Dendritic cell treated with granulocyte-macrophage colony-stimulating factor and Interleukin-4, amounts not matched to agents 40 ng/mL and 50 ng/mL, for 4 days (primary cell): ENCODE results near the gene CCDC170.
"Not testable (repeated sequence)": the region's sequence is repeated elsewhere in the genome, so short reads cannot be mapped to it uniquely, and the experiment has no call there.

Experiments used
- H3K27ac Mint-ChIP-seq: one replicate; pipeline ENCODE4 v1.8.0; 2022; ENCODE audit warnings: mild to moderate bottlenecking, mixed read lengths
- H3K27me3 Mint-ChIP-seq: one replicate; pipeline ENCODE4 v1.8.0; 2022; ENCODE audit warnings: mild to moderate bottlenecking, mixed read lengths
- H3K36me3 Mint-ChIP-seq: one replicate; pipeline ENCODE4 v1.8.0; 2022; ENCODE audit warnings: low read depth, mixed read lengths
- H3K4me1 Mint-ChIP-seq: one replicate; pipeline ENCODE4 v1.8.0; 2022; ENCODE audit warnings: low read depth, mixed read lengths
- H3K4me3 Mint-ChIP-seq: one replicate; pipeline ENCODE4 v1.8.0; 2022; ENCODE audit warnings: mild to moderate bottlenecking, moderate library complexity, mixed read lengths
- H3K9me3 Mint-ChIP-seq: one replicate; pipeline ENCODE4 v1.8.0; 2022; ENCODE audit warnings: mixed read lengths
- intact Hi-C: fragments of 100-400 bp; cut with micrococcal nuclease; formaldehyde crosslinking; loops from one replicate; pipeline ENCODE4 v1.15.0; 2022

The CCDC170 gene

DNA sequence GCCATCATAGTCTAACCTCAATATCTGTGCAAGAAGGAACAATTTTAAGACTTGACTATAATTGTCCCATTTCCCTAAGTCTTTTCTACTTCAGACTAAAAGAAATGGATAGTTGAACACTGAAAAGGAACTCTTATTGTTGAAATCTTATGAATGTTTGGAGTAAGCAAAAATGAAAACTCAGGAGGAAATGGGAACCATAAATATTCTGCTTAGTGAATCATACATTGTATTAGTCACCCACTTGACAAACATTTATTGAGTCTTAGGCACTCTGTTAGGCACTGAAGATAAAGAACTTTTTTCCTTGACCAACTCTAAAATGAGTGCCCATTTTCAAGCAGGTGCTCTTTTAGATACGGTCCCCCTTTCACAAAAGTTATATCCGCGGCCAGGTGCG is 8.7 kb downstream of the CCDC170 start:
- Mint-ChIP-seq H3K27me3 (no peaks in the 10 kb centered on the region), H3K4me1 (peaks cover 63% of the 10 kb centered on the region), H3K4me3 (no peak overlapping the region), H3K27ac (peak overlapping the region; percentile 94), H3K36me3 (peaks cover 29% of the 10 kb centered on the region), H3K9me3 (no peaks in the 10 kb centered on the region)
- intact Hi-C loops = no loop called here

DNA sequence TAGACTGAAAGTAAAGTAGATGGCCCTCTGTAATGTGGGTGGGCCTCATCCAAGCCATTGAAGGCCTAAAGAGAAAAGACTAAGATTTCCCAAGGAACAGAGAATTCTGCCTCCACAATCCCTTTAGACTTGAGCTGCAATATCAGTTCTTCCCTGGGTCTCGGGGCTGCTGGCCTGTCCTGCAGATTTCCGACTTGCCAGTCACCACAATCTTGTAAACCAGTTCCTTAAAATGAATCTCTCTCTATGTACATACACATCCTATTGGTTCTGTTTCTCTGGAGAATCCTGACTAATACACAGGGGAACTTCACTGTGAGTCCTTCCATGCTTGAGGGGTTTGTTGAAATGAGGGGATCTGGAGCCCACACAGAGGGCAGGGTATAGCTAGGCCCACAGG is 12.9 kb downstream of the CCDC170 start:
- intact Hi-C loops = no loop called here

DNA sequence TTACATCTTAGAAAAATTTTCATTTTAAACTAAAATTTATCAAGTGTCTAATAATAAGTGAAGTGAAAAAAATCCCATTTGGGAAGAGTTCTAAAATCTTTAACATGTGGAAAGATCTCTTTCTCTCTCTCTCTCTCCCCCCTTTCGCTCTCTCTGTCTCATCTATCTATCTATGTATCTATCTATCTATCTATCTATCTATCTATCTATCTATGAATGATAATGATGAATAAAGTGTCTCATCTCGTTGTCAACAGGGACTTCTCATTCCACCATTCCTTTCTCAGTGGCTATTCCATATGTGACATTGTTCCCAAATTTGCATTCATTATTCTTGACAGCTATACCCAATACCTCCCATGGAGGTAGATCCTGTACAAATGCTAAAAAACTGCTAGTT is 15.2 kb downstream of the CCDC170 start:
- no peaks in the 10 kb centered on the region for H3K9me3 Mint-ChIP-seq
- intact Hi-C loops = no loop called here
- H3K4me3 Mint-ChIP-seq = no peak overlapping the region
- H3K4me1 Mint-ChIP-seq = peaks cover 49% of the 10 kb centered on the region
- peaks cover 11% of the 10 kb centered on the region for H3K36me3 Mint-ChIP-seq
- no peak overlapping the region for H3K27ac Mint-ChIP-seq
- no peaks in the 10 kb centered on the region for H3K27me3 Mint-ChIP-seq

More for the DNA sequence above, 12.9 kb downstream of the CCDC170 start:
- Mint-ChIP-seq H3K36me3 (peaks cover 20% of the 10 kb centered on the region), H3K27me3 (no peaks in the 10 kb centered on the region), H3K9me3 (no peaks in the 10 kb centered on the region), H3K4me3 (no peak overlapping the region), H3K27ac (peak overlapping the region; percentile 92), H3K4me1 (peaks cover 59% of the 10 kb centered on the region)

GRCh38 chr6:151512481-151512880 is 18.7 kb downstream of the CCDC170 start:
- Mint-ChIP-seq H3K9me3 (peaks cover 11% of the 10 kb centered on the region), H3K27ac (peak overlapping the region; percentile 86), H3K4me3 (no peak overlapping the region), H3K4me1 (peaks cover 45% of the 10 kb centered on the region), H3K27me3 (no peaks in the 10 kb centered on the region), H3K36me3 (peaks cover 23% of the 10 kb centered on the region)
- intact Hi-C loops = loop anchor here (5.0 kb wide), 1 partner anchor 40 kb away; no protein-coding TSS in a partner anchor

DNA sequence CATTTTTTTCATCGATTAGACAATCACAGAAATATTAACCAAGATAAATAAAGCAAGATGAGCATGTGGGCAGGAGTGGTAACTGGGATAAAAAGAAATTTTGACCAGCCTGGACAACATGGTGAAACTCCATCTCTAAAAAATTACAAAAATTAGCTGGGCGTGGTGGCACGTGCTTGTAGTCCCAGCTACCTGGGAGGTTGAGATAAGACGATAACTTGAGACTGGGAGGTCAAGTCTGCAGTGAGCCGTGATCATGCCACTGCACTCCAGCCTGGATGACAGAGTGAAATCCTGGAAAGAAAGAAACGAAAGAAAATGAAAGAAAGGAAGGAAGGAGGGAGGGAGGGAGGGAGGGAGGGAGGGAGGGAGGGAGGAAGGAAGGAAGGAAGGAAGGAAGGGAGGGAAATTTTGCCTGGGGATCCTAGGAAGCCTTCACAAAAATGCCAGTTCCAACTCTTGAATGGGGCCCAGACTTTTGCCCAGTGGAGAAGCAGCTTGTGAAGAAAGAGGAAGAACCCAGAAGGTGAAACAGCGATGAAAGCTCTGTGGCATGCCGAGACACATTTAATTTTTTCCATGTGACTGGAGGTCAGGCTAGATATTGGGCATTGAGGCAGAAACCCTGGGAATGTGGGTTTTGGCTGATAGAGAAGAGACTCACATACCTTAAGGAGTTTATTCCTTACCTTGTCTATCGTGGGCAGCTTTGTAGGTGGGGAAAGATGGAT is 20.3 kb downstream of the CCDC170 start:
- Mint-ChIP-seq H3K36me3 (peaks cover 40% of the 10 kb centered on the region), H3K9me3 (peaks cover 28% of the 10 kb centered on the region), H3K27me3 (no peaks in the 10 kb centered on the region), H3K4me3 (peak overlapping the region; percentile 21), H3K27ac (peak overlapping the region; percentile 86), H3K4me1 (peaks cover 45% of the 10 kb centered on the region)
- intact Hi-C loops = loop anchor here (5.0 kb wide), 1 partner anchor 38 kb away; no protein-coding TSS in a partner anchor

- H3K27ac Mint-ChIP-seq, intact Hi-C loops, H3K4me3 Mint-ChIP-seq, H3K27me3 Mint-ChIP-seq: not testable (repeated sequence)
- peaks cover 18% of the 10 kb centered on the region for H3K4me1 Mint-ChIP-seq
- peaks cover 85% of the 10 kb centered on the region for H3K36me3 Mint-ChIP-seq
- H3K9me3 Mint-ChIP-seq = peaks cover 73% of the 10 kb centered on the region
Measured at GRCh38 chr6:151518992-151519391, 25.2 kb downstream of the CCDC170 start.

DNA sequence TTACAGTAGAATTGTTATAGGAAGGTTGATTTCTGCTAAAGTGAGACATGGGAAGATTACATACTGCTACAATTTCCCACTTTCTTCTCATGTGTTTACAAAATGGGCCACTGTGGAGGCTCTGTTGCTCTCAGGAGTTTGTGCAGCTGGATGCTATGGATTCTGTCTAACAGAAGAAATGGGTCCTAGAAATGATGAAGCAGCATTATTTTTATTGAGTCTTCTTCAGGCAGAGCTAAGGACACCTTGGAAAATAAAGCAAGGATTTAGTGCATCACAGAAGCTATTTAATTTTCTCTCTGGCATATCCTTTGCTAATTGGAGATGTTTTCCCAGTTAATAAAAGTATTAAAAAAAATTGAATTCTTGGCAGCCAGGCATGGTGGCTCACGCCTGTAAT is 29.2 kb downstream of the CCDC170 start:
- Mint-ChIP-seq H3K9me3 (peaks cover 79% of the 10 kb centered on the region), H3K4me3 (no peak overlapping the region), H3K27ac (no peak overlapping the region), H3K27me3 (no peaks in the 10 kb centered on the region), H3K36me3 (peaks cover 78% of the 10 kb centered on the region), H3K4me1 (peaks cover 9% of the 10 kb centered on the region)
- intact Hi-C loops = no loop called here

DNA sequence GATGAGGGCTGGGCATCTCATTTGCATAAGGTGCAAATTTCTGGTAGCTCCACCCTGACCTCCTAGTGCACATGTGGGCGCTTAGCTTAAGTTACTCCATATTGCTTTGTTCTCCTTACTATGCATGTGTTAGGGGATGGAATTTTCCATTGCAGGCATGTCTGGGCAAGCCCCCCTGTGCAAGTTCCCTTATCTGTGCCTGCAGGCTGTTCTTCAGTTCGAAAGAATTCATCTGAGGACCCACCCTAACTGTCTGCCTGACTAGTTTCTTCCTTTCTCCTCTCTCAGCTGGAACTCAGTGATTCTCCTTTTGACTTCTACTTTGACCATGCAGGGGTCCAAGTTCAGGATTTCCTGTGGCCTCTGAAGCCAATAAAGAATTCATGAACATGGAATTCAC is 30.2 kb downstream of the CCDC170 start:
- peaks cover 68% of the 10 kb centered on the region for H3K36me3 Mint-ChIP-seq
- no peak overlapping the region for H3K27ac Mint-ChIP-seq
- intact Hi-C loops = no loop called here
- H3K4me1 Mint-ChIP-seq = peaks cover 9% of the 10 kb centered on the region
- no peak overlapping the region for H3K4me3 Mint-ChIP-seq
- H3K9me3 Mint-ChIP-seq = peaks cover 69% of the 10 kb centered on the region
- no peaks in the 10 kb centered on the region for H3K27me3 Mint-ChIP-seq

GRCh38 chr6:151534576-151534975 is 40.8 kb downstream of the CCDC170 start:
- H3K36me3 Mint-ChIP-seq = peaks cover 43% of the 10 kb centered on the region
- H3K27me3 Mint-ChIP-seq = no peaks in the 10 kb centered on the region
- H3K9me3 Mint-ChIP-seq = peaks cover 23% of the 10 kb centered on the region
- peaks cover 8% of the 10 kb centered on the region for H3K4me1 Mint-ChIP-seq
- intact Hi-C loops = no loop called here
- no peak overlapping the region for H3K4me3 Mint-ChIP-seq
- no peak overlapping the region for H3K27ac Mint-ChIP-seq

- peaks cover 30% of the 10 kb centered on the region for H3K9me3 Mint-ChIP-seq
- H3K4me1 Mint-ChIP-seq = peaks cover 8% of the 10 kb centered on the region
- intact Hi-C loops = no loop called here
Measured at GRCh38 chr6:151535476-151536187, 41.8 kb downstream of the CCDC170 start.

DNA sequence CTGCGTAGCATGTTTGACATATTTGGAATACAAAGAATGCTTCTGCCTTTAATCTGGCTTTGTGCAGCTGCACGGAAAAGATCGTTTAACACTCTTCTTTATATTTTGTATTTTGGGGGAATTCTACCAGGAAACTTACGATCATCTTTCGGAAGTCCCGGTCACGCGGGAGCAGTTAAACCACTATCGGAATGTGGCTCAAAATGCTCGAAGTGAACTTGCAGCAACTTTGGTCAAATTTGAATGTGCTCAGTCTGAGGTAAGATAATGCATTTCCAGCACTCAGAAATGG is 42.3 kb downstream of the CCDC170 start:
- peaks cover 8% of the 10 kb centered on the region for H3K4me1 Mint-ChIP-seq
- intact Hi-C loops = no loop called here
- H3K27me3 Mint-ChIP-seq = no peaks in the 10 kb centered on the region
- H3K27ac Mint-ChIP-seq = no peak overlapping the region
- H3K4me3 Mint-ChIP-seq = no peak overlapping the region
- peaks cover 56% of the 10 kb centered on the region for H3K36me3 Mint-ChIP-seq
- H3K9me3 Mint-ChIP-seq = peaks cover 34% of the 10 kb centered on the region

More at GRCh38 chr6:151535476-151536187, 41.8 kb downstream of the CCDC170 start:
- H3K27ac Mint-ChIP-seq = no peak overlapping the region
- H3K27me3 Mint-ChIP-seq = no peaks in the 10 kb centered on the region
- H3K4me3 Mint-ChIP-seq = no peak overlapping the region
- H3K36me3 Mint-ChIP-seq = peaks cover 51% of the 10 kb centered on the region

GRCh38 chr6:151537556-151537955 is 43.7 kb downstream of the CCDC170 start:
- Mint-ChIP-seq H3K36me3 (peaks cover 52% of the 10 kb centered on the region), H3K4me1 (peaks cover 8% of the 10 kb centered on the region), H3K27me3 (no peaks in the 10 kb centered on the region), H3K9me3 (peaks cover 25% of the 10 kb centered on the region), H3K4me3 (no peak overlapping the region), H3K27ac (no peak overlapping the region)
- intact Hi-C loops = no loop called here

DNA sequence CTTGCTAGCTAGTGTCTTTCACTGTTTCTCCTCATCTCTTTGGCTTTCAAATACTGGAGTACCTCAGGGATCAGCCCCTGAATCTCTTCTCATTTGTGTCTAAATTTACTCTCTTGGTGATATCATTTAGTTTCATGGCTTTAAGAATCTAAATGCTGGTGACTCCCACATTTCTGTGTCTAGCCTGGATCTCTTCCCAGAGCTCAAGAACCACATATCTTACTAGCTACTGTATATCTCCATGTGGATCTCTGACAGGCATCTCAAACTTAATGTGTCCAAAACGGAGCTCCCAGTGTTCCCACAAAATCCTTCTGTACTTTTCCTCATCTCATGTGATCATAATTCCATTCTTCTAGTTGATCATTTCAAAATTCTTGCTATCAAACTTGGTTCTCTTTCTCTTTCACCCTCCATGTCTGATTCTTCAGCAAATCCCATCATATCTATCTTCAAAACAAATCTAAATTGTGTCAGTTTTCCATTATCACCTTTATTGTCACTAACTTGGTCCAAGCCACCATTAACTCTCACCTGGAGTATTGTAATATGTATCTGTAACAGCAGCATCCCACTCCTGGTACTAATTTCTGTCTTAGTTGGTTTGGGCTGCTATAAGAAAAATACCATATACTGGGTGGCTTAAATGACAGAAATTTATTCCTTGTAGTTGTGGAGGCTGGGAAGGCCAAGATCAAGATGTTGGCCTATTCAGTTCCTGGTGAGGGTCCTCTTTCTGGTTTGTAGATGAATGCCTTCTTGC is 45.9 kb downstream of the CCDC170 start:
- Mint-ChIP-seq H3K9me3 (peaks cover 25% of the 10 kb centered on the region), H3K4me3 (no peak overlapping the region), H3K27ac (peak overlapping the region; percentile 6), H3K36me3 (peaks cover 55% of the 10 kb centered on the region), H3K4me1 (no peaks in the 10 kb centered on the region), H3K27me3 (no peaks in the 10 kb centered on the region)
- intact Hi-C loops = no loop called here

DNA sequence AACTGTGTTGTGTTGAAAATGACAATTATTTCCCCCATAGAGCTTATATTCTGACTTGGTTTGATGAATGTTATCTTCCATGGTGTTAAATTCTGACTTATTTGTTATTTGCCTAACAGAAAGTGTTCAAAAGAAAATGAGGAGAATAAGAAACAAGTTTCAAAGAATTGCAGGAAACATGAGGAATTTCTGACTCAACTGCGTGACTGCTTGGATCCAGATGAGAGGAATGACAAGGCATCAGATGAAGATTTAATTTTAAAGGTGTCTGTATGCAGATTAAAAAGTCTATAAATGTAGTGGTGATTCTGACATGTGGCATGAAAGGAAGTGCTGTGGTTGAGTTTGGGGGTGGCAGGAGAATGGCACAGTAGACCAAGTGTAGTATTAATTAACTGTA is 50.6 kb downstream of the CCDC170 start:
- no peaks in the 10 kb centered on the region for H3K27me3 Mint-ChIP-seq
- intact Hi-C loops = no loop called here

More for the DNA sequence above, 50.6 kb downstream of the CCDC170 start:
- Mint-ChIP-seq H3K27ac (no peak overlapping the region), H3K9me3 (peaks cover 27% of the 10 kb centered on the region), H3K4me3 (no peak overlapping the region), H3K36me3 (peaks cover 73% of the 10 kb centered on the region), H3K4me1 (no peaks in the 10 kb centered on the region)
